COLO829 (cell line): ENCODE results near the gene TTC23.
"Not testable (repeated sequence)": the region's sequence is repeated elsewhere in the genome, so short reads cannot be mapped to it uniquely, and the experiment has no call there.

ENCODE experiments used
- DNase-seq: peaks from one replicate; pipeline ENCODE4 v3.0.0; 2012; ENCODE audit warnings: low spot score

TTC23 gene

DNA sequence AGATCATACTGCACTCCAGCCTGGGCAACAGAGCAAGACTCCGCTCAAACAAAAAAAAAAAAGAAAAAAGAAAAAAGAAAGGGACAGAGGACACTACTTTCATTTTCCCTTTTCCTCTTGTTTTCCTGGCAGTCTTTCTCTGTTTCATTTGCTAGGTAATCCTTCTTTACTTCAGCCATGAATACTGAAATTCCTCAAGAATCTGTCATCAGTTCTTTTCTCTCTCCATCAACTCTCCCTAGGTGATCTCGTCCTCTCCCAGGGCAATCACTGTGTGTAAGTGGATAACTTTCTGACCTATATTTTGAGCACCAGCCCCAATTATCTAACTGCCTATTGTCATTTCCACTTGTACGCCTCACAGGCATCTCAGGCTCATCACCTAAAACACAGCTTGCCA is 51.5 kb downstream of the TTC23 start:
- no peak for DNase-seq

- DNase-seq: not testable (repeated sequence)
Measured at GRCh38 chr15:99192181-99192580, 57.2 kb downstream of the TTC23 start.

DNA sequence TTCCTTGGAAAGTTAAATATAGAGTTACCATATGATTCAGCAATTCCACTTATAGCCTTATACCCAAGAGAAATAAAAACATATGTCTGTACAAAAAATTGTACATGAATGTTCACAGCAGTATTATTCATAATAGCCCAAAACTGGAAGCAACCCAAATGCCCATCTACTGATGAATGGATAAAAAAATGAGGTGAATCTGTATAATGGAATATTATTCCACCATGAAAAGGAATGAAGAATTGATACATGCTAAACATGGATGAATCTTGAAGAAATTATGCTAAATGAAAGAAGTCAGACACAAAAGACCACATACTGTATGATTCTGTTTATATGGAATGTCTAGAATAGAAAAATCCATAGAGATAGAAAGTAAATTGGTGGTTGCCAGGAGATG is 61.4 kb downstream of the TTC23 start:
- DNase-seq: no peak

GRCh38 chr15:99185414-99186130 is 63.8 kb downstream of the TTC23 start:
- peak; percentile 90 for DNase-seq

DNA sequence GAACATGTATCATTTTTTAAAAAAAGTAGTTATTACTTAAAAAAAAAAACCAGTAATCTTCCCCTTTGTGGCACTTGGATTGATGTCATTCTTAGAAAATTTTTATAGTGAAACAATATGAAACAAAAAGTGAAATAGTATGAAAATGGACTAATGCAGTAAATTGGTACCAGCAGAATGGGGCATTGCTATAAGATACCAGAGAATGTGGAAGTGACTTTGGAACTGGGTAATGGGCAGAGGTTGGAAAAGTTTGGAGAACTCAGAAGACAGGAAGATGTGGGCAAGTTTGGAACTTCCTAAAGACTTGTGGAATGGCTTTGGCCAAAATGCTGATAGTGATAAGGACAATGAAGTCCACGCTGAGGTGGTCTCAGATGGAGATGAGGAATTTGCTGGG is 66.6 kb downstream of the TTC23 start:
- DNase-seq: no peak

- peak; percentile 45 for DNase-seq
Measured at GRCh38 chr15:99181545-99181971, 67.8 kb downstream of the TTC23 start.

GRCh38 chr15:99180964-99181306 is 68.4 kb downstream of the TTC23 start:
- no peak for DNase-seq

GRCh38 chr15:99180086-99180963 is 69.1 kb downstream of the TTC23 start:
- DNase-seq: no peak

- DNase-seq: no peak
Measured at GRCh38 chr15:99177679-99178078, 71.7 kb downstream of the TTC23 start.

GRCh38 chr15:99176757-99177156 is 72.6 kb downstream of the TTC23 start:
- DNase-seq: no peak

GRCh38 chr15:99174567-99175395 is 74.6 kb downstream of the TTC23 start:
- no peak for DNase-seq

DNA sequence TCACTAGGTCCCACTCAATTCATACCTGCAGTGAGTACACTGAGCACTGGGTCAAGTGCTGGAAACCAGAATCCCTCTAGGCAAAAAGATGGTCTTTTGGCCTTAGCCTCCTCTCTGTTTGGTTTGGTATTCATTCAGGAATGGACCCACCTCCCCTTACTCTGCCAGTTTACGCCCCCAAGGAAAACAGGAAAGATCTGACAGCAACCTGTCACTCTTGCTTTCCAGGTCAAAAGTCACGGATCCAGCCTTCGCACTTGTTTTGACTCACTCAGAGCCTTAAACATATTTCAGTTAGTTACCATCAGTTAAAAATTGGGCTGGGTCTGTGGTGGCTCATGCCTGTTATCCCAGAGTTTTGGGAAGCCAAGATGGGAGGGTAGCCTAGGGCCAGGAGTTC is 76.4 kb downstream of the TTC23 start:
- DNase-seq: no peak

GRCh38 chr15:99172171-99172570 is 77.2 kb downstream of the TTC23 start:
- DNase-seq: no peak

- no peak for DNase-seq
Measured at GRCh38 chr15:99170476-99171065, 78.8 kb downstream of the TTC23 start.

GRCh38 chr15:99169769-99170311 is 79.5 kb downstream of the TTC23 start:
- no peak for DNase-seq

DNA sequence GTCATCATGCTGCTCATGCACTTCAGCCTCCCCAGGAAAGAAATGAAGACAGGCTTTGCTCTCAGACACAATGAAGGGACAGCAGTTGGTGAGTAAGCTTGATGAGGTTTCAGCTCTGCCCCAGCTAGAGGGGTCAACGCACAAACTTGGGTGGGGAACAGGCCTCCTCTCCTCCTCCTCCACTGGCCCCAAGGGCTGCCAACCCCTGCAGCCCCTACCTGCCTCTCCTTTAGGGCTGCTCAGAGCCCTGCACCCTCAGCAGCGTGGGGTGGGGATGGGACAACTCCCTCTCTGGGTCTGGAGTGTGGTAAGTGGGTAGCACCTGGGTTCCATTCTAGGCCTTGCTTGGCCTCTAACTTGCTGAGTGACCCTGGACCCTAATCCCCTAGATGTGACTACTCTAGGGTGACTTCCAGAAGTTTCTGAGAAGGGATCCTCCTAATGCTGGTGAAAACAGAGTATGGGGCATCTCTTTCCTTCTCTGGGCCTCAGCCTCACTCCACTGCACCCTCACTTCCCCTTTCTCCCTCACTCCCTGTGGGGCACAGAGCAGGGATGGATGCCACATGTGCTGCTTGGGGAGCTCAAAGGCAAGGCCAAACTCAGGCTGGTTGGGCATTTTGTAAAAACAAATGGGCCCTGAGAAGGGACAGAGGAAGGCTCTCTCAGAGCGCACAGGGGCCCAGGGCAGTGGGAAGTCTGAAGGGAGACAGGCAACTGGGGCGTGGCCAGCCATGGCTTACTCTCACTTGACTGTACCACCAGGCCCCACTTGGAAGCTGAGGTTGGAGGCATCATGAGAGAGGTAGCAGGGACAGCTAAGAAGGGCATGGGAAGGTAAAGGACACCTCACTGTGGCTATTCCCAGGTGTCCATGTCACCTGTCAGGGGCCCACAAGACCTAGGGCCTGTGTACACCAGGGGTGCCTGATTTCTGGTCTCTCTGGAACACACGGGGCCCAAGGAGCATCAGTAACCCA is 80.5 kb downstream of the TTC23 start:
- no peak for DNase-seq

GRCh38 chr15:99167640-99168039 is 81.7 kb downstream of the TTC23 start:
- DNase-seq: peak; percentile 56

DNA sequence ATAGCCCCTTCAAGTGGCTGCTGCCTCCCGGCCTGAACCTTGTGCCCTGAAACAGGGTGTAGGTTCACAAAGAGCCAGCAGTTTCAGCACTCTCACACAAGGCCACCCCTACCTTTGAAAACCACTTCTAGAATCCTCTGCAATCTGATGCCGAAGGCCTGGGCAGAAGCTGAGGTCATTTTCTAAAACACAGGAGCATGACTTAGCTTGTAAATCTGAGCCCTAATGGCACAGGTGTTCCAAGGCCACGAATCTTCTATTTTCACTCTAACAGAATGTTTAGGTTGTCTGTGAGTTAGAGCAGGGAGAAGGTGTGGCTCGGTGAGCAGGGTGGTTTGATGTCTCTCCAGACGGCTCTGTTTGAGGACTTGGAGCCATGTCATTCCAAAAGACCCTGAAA is 82.2 kb downstream of the TTC23 start:
- DNase-seq: no peak

GRCh38 chr15:99165956-99166689 is 83.3 kb downstream of the TTC23 start:
- no peak for DNase-seq
